Sigmoid colon (tissue), 7 donors: ENCODE results near the gene FUBP1. TPM values are rescaled to one million over a fixed set of nuclear protein-coding genes. Genes with fewer than 3 reads are reported as not detected.
"Not testable (repeated sequence)": the region's sequence is repeated elsewhere in the genome, so short reads cannot be mapped to it uniquely, and the experiment has no call there.

Source experiments
- DNase-seq: peaks from one replicate; pipeline ENCODE4 v3.0.0-alpha.2; 2019
- H3K27ac ChIP-seq, 4 donors: fragments of 200-600 bp; sonication (generic); one replicate each; pipeline ENCODE4 v1.5.1; 2016 to 2019; ENCODE audit warnings: mild to moderate bottlenecking in 1 of 4
- H3K27me3 ChIP-seq, 3 donors: fragments of 200-600 bp; sonication (generic); one replicate each; pipeline ENCODE4 v1.5.1; 2019; ENCODE audit warnings: mild to moderate bottlenecking in 1 of 3
- H3K36me3 ChIP-seq, 4 donors: fragments of 200-600 bp; sonication (generic); one replicate each; pipeline ENCODE4 v1.5.1; 2016 to 2019
- H3K4me1 ChIP-seq, 4 donors: fragments of 200-600 bp; sonication (generic); one replicate each; pipeline ENCODE4 v1.5.1; 2017 to 2019
- H3K4me3 ChIP-seq, 4 donors: fragments of 200-600 bp; sonication (generic); one replicate each; pipeline ENCODE4 v1.5.1; 2017 to 2019; ENCODE audit warnings: mild to moderate bottlenecking in 2 of 4, moderate library complexity in 1 of 4
- H3K9me3 ChIP-seq, 4 donors: fragments of 200-600 bp in 3 of 4; sonication (generic) in 3 of 4; one replicate each; pipeline versions ENCODE4 v1.5.1 to v1.6.1; 2013 to 2019
- EP300 ChIP-seq, 4 donors: sonication (generic); formaldehyde crosslinking; IDR thresholded peaks; one replicate each; pipeline ENCODE4 v1.6.1; 2017; ENCODE audit warnings: antibody characterized with exemption in 4 of 4
- POLR2A ChIP-seq, 2 donors: fragments of 450-650 bp; IDR thresholded peaks; one replicate each; pipeline ENCODE4 v1.6.1; 2016; ENCODE audit warnings: antibody characterized with exemption in 2 of 2, mild to moderate bottlenecking in 2 of 2, moderate library complexity in 2 of 2
- POLR2AphosphoS5 ChIP-seq, 4 donors: sonication (generic); formaldehyde crosslinking; IDR thresholded peaks; one replicate each; pipeline ENCODE4 v1.6.1; 2017; ENCODE audit warnings: antibody characterized with exemption in 4 of 4
- WGBS, 2 donors: extraction: QIAGEN DNeasy Blood & Tissue Kit; methylation state at CpG; one replicate each; pipeline ENCODE4 v1.1.7; 2013; 5-methylcytosine and 5-hydroxymethylcytosine counted together
- intact Hi-C: fragments of 100-400 bp; cut with DNase I; formaldehyde crosslinking; loops from one replicate; pipeline ENCODE4 v1.15.1; 2023
- polyA plus RNA-seq, 3 donors: library from polyadenylated mRNA; stranded (reverse); fragments of 200-250 nt; gene quantifications; one replicate each; pipeline ENCODE4 v1.2.3, GENCODE V29; 2013
- total RNA-seq, 4 donors: library from RNA; depleted of rRNA; stranded (reverse); fragments of >200 nt; gene quantifications; one replicate each; pipeline ENCODE4 v1.1.0, GENCODE V29; 2016
- TF ChIP-seq, protein P1 (sequence below), 4 experiments: fragments of 450-650 bp in 3 of 4; fragments of 200-600 bp in 1 of 4; IDR thresholded peaks; one replicate each; pipeline ENCODE4 v1.5.1; 2016 to 2019; ENCODE audit warnings: antibody characterized with exemption in 4 of 4, mild to moderate bottlenecking in 3 of 4, moderate library complexity in 2 of 4
- donor health status: healthy with polysubstance abuse.
- donor health status: Bipolar disorder and iron deficiency.
- donor health status: healthy.

The FUBP1 gene, protein sequence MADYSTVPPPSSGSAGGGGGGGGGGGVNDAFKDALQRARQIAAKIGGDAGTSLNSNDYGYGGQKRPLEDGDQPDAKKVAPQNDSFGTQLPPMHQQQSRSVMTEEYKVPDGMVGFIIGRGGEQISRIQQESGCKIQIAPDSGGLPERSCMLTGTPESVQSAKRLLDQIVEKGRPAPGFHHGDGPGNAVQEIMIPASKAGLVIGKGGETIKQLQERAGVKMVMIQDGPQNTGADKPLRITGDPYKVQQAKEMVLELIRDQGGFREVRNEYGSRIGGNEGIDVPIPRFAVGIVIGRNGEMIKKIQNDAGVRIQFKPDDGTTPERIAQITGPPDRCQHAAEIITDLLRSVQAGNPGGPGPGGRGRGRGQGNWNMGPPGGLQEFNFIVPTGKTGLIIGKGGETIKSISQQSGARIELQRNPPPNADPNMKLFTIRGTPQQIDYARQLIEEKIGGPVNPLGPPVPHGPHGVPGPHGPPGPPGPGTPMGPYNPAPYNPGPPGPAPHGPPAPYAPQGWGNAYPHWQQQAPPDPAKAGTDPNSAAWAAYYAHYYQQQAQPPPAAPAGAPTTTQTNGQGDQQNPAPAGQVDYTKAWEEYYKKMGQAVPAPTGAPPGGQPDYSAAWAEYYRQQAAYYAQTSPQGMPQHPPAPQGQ
- total RNA-seq (10 to 100 TPM; 60.6 to 79.2 (median 71.3) TPM), polyA plus RNA-seq (10 to 100 TPM; 20.8 to 60.4 (median 22.8) TPM)

DNA sequence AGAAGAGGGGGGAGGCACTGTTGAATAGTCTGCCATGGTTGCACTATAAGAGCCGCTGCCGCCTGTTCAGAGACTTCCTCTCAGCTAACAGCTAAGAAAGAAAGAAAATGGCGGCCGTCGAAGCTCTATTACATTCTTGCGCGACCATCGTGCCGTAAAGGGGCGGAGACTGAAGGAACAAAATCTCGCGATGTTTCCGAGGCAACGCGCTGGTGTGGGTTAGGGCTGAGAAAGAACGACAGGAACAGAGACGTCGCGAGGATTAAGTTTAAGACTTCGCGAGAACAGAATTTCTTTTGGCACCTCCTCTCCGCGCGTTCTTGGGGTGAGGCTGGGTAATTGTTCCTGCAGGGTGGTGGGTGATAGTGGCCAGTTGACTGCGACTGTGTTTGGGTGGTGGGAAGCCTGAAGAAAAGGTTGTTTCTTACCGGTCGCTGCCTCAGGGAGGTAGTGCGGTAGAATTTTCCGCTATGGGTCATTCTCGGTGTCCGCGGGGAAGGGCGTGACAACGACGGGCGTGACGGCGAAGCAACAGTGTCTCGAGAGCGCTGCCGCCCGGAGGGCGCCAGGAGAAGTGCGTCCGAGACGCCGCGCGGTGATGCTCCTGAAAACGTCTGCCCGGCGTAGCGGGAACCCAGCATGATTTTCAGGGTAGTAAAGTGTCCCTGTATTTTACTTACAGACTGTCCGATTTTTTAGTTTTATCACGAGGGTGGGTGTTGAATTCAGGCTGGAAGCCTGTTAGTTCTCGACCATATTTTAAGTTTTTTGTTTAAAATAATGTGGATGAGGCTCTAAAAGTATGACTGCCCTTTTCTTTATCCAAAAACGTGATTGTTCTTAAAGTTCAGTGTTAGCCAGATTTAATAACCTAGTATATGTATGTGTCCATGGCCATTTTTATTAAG lies at the start of gene FUBP1:
Gene FUBP1 (minus strand): TSS at position 104 of the 908 bp plus-strand sequence. CDS start 68 bp downstream, at position 36.
- peak; percentile 98 for DNase-seq
- Histone ChIP-seq H3K27me3 (no peaks in the 10 kb centered on the region), H3K4me1 (peaks cover 0 to 47% (median 44%) of the 10 kb centered on the region in 4 donors), H3K9me3 (no peaks in the 10 kb centered on the region), H3K27ac (peak within 1 kb of the TSS; percentile 91 to 99 (median 97)), H3K4me3 (peak within 1 kb of the TSS; percentile 63 to 85 (median 82)), H3K36me3 (no peaks in the 10 kb centered on the region)
- intact Hi-C loops: loop anchor here (1.0 to 10.0 kb wide), 5 partner anchors 25 to 394 kb away; partner anchors contain the start of genes DNAJB4 and ZZZ3
- TF ChIP-seq POLR2AphosphoS5 (IDR thresholded peaks at IDR 0.05): peak; percentile 67 to 87 (median 80)
- TF ChIP-seq POLR2A (IDR thresholded peaks at IDR 0.05): peak; percentile 58 to 63
- TF ChIP-seq EP300 (IDR thresholded peaks at IDR 0.05): peak in 1 of 4 donors; percentile 32
- TF ChIP-seq, protein P1, sequence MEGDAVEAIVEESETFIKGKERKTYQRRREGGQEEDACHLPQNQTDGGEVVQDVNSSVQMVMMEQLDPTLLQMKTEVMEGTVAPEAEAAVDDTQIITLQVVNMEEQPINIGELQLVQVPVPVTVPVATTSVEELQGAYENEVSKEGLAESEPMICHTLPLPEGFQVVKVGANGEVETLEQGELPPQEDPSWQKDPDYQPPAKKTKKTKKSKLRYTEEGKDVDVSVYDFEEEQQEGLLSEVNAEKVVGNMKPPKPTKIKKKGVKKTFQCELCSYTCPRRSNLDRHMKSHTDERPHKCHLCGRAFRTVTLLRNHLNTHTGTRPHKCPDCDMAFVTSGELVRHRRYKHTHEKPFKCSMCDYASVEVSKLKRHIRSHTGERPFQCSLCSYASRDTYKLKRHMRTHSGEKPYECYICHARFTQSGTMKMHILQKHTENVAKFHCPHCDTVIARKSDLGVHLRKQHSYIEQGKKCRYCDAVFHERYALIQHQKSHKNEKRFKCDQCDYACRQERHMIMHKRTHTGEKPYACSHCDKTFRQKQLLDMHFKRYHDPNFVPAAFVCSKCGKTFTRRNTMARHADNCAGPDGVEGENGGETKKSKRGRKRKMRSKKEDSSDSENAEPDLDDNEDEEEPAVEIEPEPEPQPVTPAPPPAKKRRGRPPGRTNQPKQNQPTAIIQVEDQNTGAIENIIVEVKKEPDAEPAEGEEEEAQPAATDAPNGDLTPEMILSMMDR (IDR thresholded peaks at IDR 0.05): peak; percentile 61 to 80 (median 66)
- WGBS, 2 donors: 0% methylated on average over 57 of the region's 57 CpGs

DNA sequence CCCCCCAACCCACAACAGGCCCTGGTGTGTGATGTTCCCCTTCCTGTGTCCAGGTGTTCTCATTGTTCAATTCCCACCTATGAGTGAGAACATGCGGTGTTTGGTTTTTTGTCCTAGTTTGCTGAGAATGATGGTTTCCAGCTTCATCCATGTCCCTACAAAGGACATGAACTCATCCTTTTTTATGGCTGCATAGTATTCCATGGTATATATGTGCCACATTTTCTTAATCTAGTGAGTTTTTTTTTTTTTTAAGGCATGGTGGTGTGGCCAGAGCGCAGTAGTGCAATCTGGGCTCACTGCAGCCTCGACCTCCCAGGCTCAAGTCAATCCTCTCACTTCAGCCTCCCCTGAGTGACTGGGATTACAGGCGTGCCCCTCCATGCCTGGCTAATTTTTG lies 42.3 kb upstream of the FUBP1 start:
- H3K9me3 ChIP-seq, H3K27me3 ChIP-seq, H3K27ac ChIP-seq, DNase-seq, H3K4me3 ChIP-seq, H3K4me1 ChIP-seq, intact Hi-C loops: not testable (repeated sequence)
- WGBS, 2 donors: 95% methylated on average over 4 of the region's 4 CpGs
- H3K36me3 ChIP-seq: peaks cover 0 to 13% (median 0%) of the 10 kb centered on the region in 4 donors

DNA sequence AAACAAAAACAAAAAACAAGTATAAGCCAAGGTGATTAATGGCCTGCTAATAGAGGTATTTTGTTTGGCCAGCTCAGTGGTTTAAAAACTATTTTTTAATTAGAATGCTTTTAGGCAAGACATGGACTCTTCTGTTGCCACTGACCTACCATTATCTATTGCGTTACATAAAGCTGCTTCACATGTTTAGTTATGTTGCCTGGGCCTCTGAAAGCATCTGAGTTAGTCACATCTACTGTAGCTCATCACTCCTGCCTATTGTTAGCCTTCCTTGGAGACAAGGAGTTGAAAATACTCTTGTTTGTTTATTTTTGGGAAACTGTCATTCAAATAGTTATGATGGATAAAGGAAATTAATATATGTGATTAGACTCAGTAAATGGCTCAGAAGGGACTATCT lies 40.2 kb upstream of the FUBP1 start:
- no peak for DNase-seq

DNA sequence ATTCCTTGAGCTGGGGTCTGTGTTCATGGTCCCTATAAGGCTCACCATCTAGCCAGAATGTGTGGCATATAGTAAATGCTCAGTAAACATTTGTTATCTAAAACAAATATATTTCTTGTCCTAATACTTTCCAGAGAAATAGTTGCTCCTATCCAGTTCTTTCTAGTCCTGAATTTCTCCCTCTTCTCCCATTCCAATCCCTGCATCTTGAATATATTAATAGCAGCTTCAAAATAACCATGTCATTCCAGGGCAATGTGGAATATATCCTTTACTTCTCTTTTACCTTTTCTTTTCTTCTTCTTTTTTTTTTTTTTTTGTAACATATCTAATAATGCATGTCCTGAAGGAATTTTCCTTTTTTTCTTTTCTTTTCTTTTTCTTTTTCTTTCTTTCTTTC lies 36.3 kb upstream of the FUBP1 start:
- no peak overlapping the region for H3K27ac ChIP-seq
- intact Hi-C loops: no loop called here
- peaks cover 0 to 21% (median 14%) of the 10 kb centered on the region in 4 donors for H3K4me1 ChIP-seq
- TF ChIP-seq, protein P1 (IDR thresholded peaks at IDR 0.05): no peak
- TF ChIP-seq EP300 (IDR thresholded peaks at IDR 0.05) (no peak), POLR2AphosphoS5 (IDR thresholded peaks at IDR 0.05) (no peak), POLR2A (IDR thresholded peaks at IDR 0.05) (no peak)
- H3K4me3 ChIP-seq: no peak overlapping the region
- no peak for DNase-seq
- H3K36me3 ChIP-seq: peaks cover 0 to 43% (median 10%) of the 10 kb centered on the region in 4 donors
- H3K27me3 ChIP-seq: no peaks in the 10 kb centered on the region
- no peaks in the 10 kb centered on the region for H3K9me3 ChIP-seq

More for the DNA sequence above, 40.2 kb upstream of the FUBP1 start:
- 88 to 96% methylated on average over 1 of the region's 1 CpG for WGBS, 2 donors
- intact Hi-C loops: no loop called here
- TF ChIP-seq EP300 (IDR thresholded peaks at IDR 0.05) (no peak), POLR2A (IDR thresholded peaks at IDR 0.05) (no peak), POLR2AphosphoS5 (IDR thresholded peaks at IDR 0.05) (no peak)
- TF ChIP-seq, protein P1 (IDR thresholded peaks at IDR 0.05): no peak
- Histone ChIP-seq H3K27ac (no peak overlapping the region), H3K27me3 (no peaks in the 10 kb centered on the region), H3K4me1 (peaks cover 0 to 10% (median 5%) of the 10 kb centered on the region in 4 donors), H3K36me3 (peaks cover 0 to 31% (median 9%) of the 10 kb centered on the region in 4 donors), H3K4me3 (no peak overlapping the region), H3K9me3 (no peaks in the 10 kb centered on the region)
